ENCODE data around the gene MYLK4. TPM values are rescaled to one million over a fixed set of nuclear protein-coding genes. Genes with fewer than 3 reads are reported as not detected.
A peak's percentile ranks its signal among the peaks of the same experiment; 100 is the strongest.

The MYLK4 gene
- polyA plus RNA-seq, 1 experiment: 0.21 TPM

DNA sequence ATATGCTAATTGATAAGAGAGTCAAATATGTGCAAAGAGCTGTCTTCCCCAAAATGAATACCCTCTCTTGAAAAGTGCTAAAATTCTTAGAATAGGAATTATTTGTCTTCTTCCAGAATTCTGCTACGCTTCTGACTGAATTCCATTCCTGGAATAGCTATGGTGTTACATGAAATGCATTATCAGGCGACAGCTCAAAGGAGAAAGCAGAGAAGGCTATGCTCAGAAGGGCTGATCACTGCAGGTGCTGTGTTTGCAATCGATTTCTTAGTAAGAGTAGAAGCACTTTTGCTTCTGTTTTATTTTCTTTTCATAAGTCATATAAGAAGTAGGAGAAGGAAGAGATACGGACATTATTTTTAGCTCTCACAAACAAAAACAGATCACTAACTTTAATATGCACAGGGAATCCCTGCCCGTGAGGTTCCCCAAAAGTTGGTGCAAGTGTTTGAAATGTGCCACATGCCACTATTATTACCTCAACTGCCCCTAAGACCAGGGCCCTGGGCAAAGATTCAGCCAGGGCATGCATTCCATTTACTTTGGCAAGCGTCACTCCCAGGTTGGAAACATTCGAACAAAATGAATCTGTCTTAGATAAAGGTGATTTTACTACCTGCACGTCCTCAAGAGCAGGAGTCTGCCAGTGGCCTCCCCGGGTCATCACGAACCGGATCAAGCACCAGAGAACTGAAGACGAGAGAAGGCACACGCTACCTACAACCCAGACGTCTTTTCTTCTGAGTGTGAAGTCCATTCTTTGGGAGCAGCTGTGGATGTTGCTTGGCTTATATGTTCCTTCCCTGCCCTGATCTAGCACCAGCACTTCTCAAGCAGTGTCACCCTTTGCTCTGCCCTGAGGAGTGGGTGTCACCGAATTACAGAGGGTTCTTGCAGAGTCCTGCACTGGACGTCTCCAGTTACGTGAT lies 7.2 kb downstream of the MYLK4 start:
- Histone ChIP-seq H3K36me3 (ENCODE audit: control insufficient read depth, insufficient read depth, low read length) (no peaks in the 10 kb centered on the region), H3K27me3 (ENCODE audit: control insufficient read depth, insufficient read depth, low read length) (no peaks in the 10 kb centered on the region), H3K4me3 (ENCODE audit: low read depth, low read length) (no peak overlapping the region)
- POLR2A ChIA-PET: no interaction called here
- CTCF ChIA-PET: interaction anchor here (1.4 to 1.9 kb wide), 4 partner anchors 18 to 1148 kb away, joined by 3 to 11 read pairs (median 4); no protein-coding TSS in a partner anchor
- DNase-seq (ENCODE audit: low read depth): no peak
- TF ChIP-seq, protein P1, sequence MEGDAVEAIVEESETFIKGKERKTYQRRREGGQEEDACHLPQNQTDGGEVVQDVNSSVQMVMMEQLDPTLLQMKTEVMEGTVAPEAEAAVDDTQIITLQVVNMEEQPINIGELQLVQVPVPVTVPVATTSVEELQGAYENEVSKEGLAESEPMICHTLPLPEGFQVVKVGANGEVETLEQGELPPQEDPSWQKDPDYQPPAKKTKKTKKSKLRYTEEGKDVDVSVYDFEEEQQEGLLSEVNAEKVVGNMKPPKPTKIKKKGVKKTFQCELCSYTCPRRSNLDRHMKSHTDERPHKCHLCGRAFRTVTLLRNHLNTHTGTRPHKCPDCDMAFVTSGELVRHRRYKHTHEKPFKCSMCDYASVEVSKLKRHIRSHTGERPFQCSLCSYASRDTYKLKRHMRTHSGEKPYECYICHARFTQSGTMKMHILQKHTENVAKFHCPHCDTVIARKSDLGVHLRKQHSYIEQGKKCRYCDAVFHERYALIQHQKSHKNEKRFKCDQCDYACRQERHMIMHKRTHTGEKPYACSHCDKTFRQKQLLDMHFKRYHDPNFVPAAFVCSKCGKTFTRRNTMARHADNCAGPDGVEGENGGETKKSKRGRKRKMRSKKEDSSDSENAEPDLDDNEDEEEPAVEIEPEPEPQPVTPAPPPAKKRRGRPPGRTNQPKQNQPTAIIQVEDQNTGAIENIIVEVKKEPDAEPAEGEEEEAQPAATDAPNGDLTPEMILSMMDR (IDR thresholded peaks at IDR 0.05; ENCODE audit: insufficient read depth, low read depth, low read length): no peak

DNA sequence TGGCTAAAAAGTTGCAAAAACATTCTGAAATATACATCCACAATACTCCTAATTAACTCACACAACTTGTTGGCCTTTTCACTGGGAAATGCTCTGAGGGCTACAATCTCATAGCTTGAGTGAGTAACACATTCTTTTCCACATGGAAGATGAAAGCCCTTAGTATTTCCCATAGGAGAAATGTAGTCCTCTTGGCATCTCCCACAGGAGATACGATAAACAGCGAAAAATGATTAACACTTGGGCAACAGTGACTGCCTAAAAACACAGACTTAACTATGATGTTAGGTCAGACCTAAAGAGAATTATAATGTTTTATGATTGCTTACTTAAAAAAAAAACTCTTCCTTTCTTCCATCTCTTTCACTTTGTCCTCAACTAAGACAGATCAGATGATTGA lies 9.0 kb downstream of the MYLK4 start:
- no peak for DNase-seq (ENCODE audit: low read depth)
- Histone ChIP-seq H3K27me3 (ENCODE audit: control insufficient read depth, insufficient read depth, low read length) (no peaks in the 10 kb centered on the region), H3K36me3 (ENCODE audit: control insufficient read depth, insufficient read depth, low read length) (no peaks in the 10 kb centered on the region), H3K4me3 (ENCODE audit: low read depth, low read length) (no peak overlapping the region)
- POLR2A ChIA-PET: no interaction called here
- TF ChIP-seq, protein P1 (IDR thresholded peaks at IDR 0.05; ENCODE audit: insufficient read depth, low read depth, low read length): no peak
- CTCF ChIA-PET: interaction anchor here (0.8 to 10.8 kb wide), 4 partner anchors 8 to 1146 kb away, joined by 4 to 124 read pairs (median 4); partner anchors contain the start of gene MYLK4

DNA sequence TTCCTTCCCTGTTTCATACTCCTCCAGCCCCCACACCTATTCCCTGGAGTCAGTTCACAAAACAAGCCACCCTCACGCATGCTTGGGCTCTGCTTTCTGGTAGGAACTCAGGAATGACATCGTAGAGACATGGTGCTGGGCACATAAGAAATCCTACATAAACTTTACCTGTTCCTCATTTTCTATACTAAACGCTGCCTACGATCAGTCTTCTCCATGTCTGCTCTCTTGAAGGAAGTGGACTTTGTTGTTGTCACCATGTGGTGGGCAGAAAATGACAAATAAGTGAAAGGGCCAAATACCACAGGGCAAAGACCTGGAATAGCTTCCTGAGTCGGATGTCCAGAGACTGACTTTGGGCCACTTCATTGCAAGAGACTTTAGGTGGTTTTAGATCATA lies 10.1 kb downstream of the MYLK4 start:
- CTCF ChIA-PET: interaction anchor here (0.9 to 10.8 kb wide), 3 partner anchors 9 to 106 kb away, joined by 3 to 124 read pairs (median 4); partner anchors contain the start of gene MYLK4
- H3K4me3 ChIP-seq (ENCODE audit: low read depth, low read length): no peak overlapping the region
- no peaks in the 10 kb centered on the region for H3K36me3 ChIP-seq (ENCODE audit: control insufficient read depth, insufficient read depth, low read length)
- POLR2A ChIA-PET: no interaction called here
- TF ChIP-seq, protein P1 (IDR thresholded peaks at IDR 0.05; ENCODE audit: insufficient read depth, low read depth, low read length): no peak
- DNase-seq (ENCODE audit: low read depth): no peak
- H3K27me3 ChIP-seq (ENCODE audit: control insufficient read depth, insufficient read depth, low read length): no peaks in the 10 kb centered on the region

DNA sequence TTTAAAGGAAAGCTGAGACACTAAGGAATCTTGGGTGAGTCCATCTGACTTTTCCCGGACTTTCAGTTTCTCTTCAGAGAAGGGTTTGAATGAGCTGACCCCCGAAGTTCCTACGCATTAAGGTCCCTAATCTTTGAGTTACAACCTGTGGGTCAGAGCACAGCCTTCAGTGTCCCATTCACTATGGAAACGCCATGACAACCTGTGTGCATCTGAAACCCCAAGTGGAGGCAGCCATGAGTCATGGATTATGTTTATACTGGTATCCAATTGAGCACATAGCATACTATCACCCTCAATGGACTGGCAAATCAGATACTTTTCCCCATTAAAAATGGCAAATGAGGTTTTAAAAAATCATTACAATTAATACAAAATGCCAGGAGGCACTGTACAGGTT lies 11.4 kb downstream of the MYLK4 start:
- CTCF ChIA-PET: interaction anchor here (1.4 to 10.8 kb wide), 5 partner anchors 10 to 251 kb away, joined by 4 to 124 read pairs (median 9); partner anchors contain the start of gene MYLK4
- Histone ChIP-seq H3K27me3 (ENCODE audit: control insufficient read depth, insufficient read depth, low read length) (no peaks in the 10 kb centered on the region), H3K36me3 (ENCODE audit: control insufficient read depth, insufficient read depth, low read length) (no peaks in the 10 kb centered on the region), H3K4me3 (ENCODE audit: low read depth, low read length) (no peak overlapping the region)
- no peak for DNase-seq (ENCODE audit: low read depth)
- POLR2A ChIA-PET: no interaction called here
- TF ChIP-seq, protein P1 (IDR thresholded peaks at IDR 0.05; ENCODE audit: insufficient read depth, low read depth, low read length): no peak

DNA sequence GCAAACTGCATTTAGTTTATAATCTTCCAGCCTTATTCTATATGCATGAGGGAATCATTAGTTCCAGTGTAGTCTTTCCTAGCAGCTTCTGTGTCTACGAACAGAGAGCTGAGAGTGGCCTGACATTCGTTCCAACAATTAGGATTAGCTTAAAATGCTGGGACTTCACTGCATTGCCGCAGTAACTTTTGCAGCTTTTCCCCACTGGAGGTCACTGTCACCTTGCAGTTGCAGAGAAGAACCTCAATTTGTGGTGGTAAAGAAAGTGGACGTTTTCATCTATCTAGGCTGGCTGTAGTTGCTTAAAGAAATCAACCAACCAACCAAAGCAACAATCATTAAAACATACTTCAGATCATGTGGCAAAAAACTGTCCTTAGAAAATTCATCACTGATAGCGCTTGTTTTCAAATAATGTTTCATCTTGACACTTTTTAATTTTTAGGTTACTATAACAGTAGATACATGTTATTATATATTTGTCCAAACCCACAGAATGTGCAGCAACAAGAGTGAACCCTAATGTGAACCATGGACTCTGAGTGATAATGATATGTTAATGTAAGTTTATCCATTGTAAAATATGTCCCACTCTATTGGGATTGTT lies 12.2 kb downstream of the MYLK4 start:
- no peak overlapping the region for H3K4me3 ChIP-seq (ENCODE audit: low read depth, low read length)
- ChIA-PET CTCF (interaction anchor here (0.7 to 10.8 kb wide), 17 partner anchors 9 to 1143 kb away, joined by 3 to 124 read pairs (median 4); partner anchors contain the start of genes MYLK4 and SERPINB1), POLR2A (no interaction called here)
- no peak for DNase-seq (ENCODE audit: low read depth)
- no peaks in the 10 kb centered on the region for H3K27me3 ChIP-seq (ENCODE audit: control insufficient read depth, insufficient read depth, low read length)
- TF ChIP-seq, protein P1 (IDR thresholded peaks at IDR 0.05; ENCODE audit: insufficient read depth, low read depth, low read length): peak; percentile 75
- no peaks in the 10 kb centered on the region for H3K36me3 ChIP-seq (ENCODE audit: control insufficient read depth, insufficient read depth, low read length)
